A549 (cell line): Measurements from ENCODE around the gene SCN4B. TPM values are rescaled to one million over a fixed set of nuclear protein-coding genes. Genes with fewer than 3 reads are reported as not detected.

ENCODE experiments used
- ATAC-seq, 2 experiments: fragments of 200-7000 bp in 1 of 2; fragments of >200 bp in 1 of 2; cut with Nextera tagmentation in 1 of 2; cut with Tn5 transposase in 1 of 2; 3 replicates each; pipeline versions ENCODE4 v1.8.0 to v1.9.1; 2018 to 2020; ENCODE audit warnings: mild to moderate bottlenecking in 1 of 2, moderate library complexity in 1 of 2
- CTCF ChIA-PET: fragments of 300-600 bp; sonication (Branson Sonifier 250); formaldehyde crosslinking; extraction: SDS; loops from one replicate; lab custom pipeline; 2021; ENCODE audit warnings: antibody characterized with exemption, inconsistent platforms; lab: Yijun Ruan, JAX
- POLR2A ChIA-PET: fragments of 350-600 bp; formaldehyde crosslinking; extraction: SDS; loops from one replicate; lab custom pipeline; 2021; ENCODE audit warnings: antibody characterized with exemption, inconsistent platforms; lab: Yijun Ruan, JAX
- DNase-seq, 2 experiments: peaks; one replicate each; pipeline versions ENCODE4 v3.0.0 to v3.0.0-alpha.2; 2011 to 2016; ENCODE audit warnings: low read depth in 1 of 2, low spot score in 1 of 2
- FAIRE-seq: peaks from 2 replicates; lab custom pipeline; 2011; peaks lifted over from hg19 to GRCh38; lab: Jason Lieb, UNC
- H3K27ac ChIP-seq, 2 experiments: fragments of >200 bp; sonication (Bioruptor Twin); formaldehyde crosslinking; 3 replicates each; pipeline ENCODE4 v1.5.1; 2016 to 2017
- H3K4me1 ChIP-seq: fragments of >200 bp; sonication (Bioruptor Twin); formaldehyde crosslinking; 3 replicates; pipeline ENCODE4 v1.6.1; 2016
- H3K4me2 ChIP-seq: fragments of >200 bp; sonication (Bioruptor Twin); formaldehyde crosslinking; 3 replicates; pipeline ENCODE4 v1.6.1; 2016
- H3K4me3 ChIP-seq: fragments of >200 bp; sonication (Bioruptor Twin); formaldehyde crosslinking; 3 replicates; pipeline ENCODE4 v1.5.1; 2016
- H3K9me3 ChIP-seq: fragments of >200 bp; sonication (Bioruptor Twin); formaldehyde crosslinking; 3 replicates; pipeline ENCODE4 v1.6.1; 2016
- CBX2 ChIP-seq: fragments of 200-600 bp; sonication (generic); IDR thresholded peaks from 2 replicates; pipeline ENCODE4 v1.6.1; 2016; ENCODE audit warnings: low read depth, mild to moderate bottlenecking, borderline replicate concordance
- CHD2 ChIP-seq: fragments of 150-350 bp; IDR thresholded peaks from 2 replicates; pipeline ENCODE4 v1.6.1; 2014; ENCODE audit warnings: low read length; ENCODE audit not compliant: partially characterized antibody
- CTCF ChIP-seq: fragments of >200 bp; sonication (Bioruptor Twin); formaldehyde crosslinking; IDR thresholded peaks from 3 replicates; pipeline ENCODE4 v1.5.1; 2016
- FOSB ChIP-seq: fragments of 250-450 bp; sonication (Bioruptor Pico); IDR thresholded peaks from 2 replicates; pipeline ENCODE4 v1.5.0; 2020; ENCODE audit warnings: mild to moderate bottlenecking, moderate library complexity
- FOSL2 ChIP-seq, 2 experiments: fragments of 450-650 bp in 1 of 2; fragments of >200 bp in 1 of 2; sonication (Bioruptor Twin) in 1 of 2; formaldehyde crosslinking; IDR thresholded peaks; 2 replicates each; pipeline versions ENCODE4 v1.5.0 to v1.6.1; 2016 to 2020; ENCODE audit warnings: mild to moderate bottlenecking in 1 of 2, moderate library complexity in 1 of 2
- HOXA7 ChIP-seq: fragments of 250-450 bp; sonication (Bioruptor Pico); IDR thresholded peaks from 2 replicates; pipeline ENCODE4 v1.5.0; 2020; ENCODE audit warnings: mild to moderate bottlenecking, moderate library complexity
- HOXB5 ChIP-seq: fragments of 250-450 bp; sonication (Bioruptor Pico); IDR thresholded peaks from 2 replicates; pipeline ENCODE4 v1.5.0; 2020; ENCODE audit warnings: mild to moderate bottlenecking, moderate library complexity
- JUN ChIP-seq, 2 experiments: fragments of >200 bp; sonication (Bioruptor Twin); formaldehyde crosslinking; IDR thresholded peaks; 2 replicates in 1 of 2; 3 replicates in 1 of 2; pipeline ENCODE4 v1.6.1; 2016 to 2017
- KDM1A ChIP-seq: fragments of 200-600 bp; sonication (generic); IDR thresholded peaks from 2 replicates; pipeline ENCODE4 v1.6.1; 2016; ENCODE audit warnings: low read depth, mild to moderate bottlenecking
- KDM5A ChIP-seq: fragments of 200-600 bp; sonication (generic); IDR thresholded peaks from 2 replicates; pipeline ENCODE4 v1.6.1; 2016; ENCODE audit warnings: antibody characterized with exemption, mild to moderate bottlenecking
- MAZ ChIP-seq: fragments of 150-350 bp; IDR thresholded peaks from 2 replicates; pipeline ENCODE4 v1.6.1; 2014; ENCODE audit warnings: antibody characterized with exemption, low read depth, low read length, borderline replicate concordance
- RARB ChIP-seq: fragments of 250-450 bp; sonication (Bioruptor Pico); IDR thresholded peaks from 2 replicates; pipeline ENCODE4 v1.8.0; 2021; ENCODE audit warnings: mild to moderate bottlenecking, moderate library complexity
- RCOR1 ChIP-seq: fragments of 150-350 bp; IDR thresholded peaks from 2 replicates; pipeline ENCODE4 v1.6.1; 2014; ENCODE audit warnings: antibody characterized with exemption, low read length, low read depth
- TFCP2L1 ChIP-seq: fragments of 250-450 bp; sonication (Bioruptor Pico); IDR thresholded peaks from 2 replicates; pipeline ENCODE4 v1.5.0; 2021; ENCODE audit warnings: mild to moderate bottlenecking
- TP53 ChIP-seq: fragments of 250-450 bp; sonication (Bioruptor Pico); IDR thresholded peaks from 2 replicates; pipeline ENCODE4 v1.5.0; 2021; ENCODE audit warnings: mild to moderate bottlenecking, moderate library complexity
- ZC3H11A ChIP-seq: fragments of 450-650 bp; IDR thresholded peaks from 2 replicates; pipeline ENCODE4 v1.6.1; 2014; ENCODE audit warnings: antibody characterized with exemption, mild to moderate bottlenecking
- ZFP36 ChIP-seq: fragments of 450-650 bp; IDR thresholded peaks from 2 replicates; pipeline ENCODE4 v1.6.1; 2014; ENCODE audit warnings: borderline replicate concordance; ENCODE audit not compliant: partially characterized antibody
- ZNF302 ChIP-seq: fragments of 250-450 bp; sonication (Bioruptor Pico); IDR thresholded peaks from 2 replicates; pipeline ENCODE4 v1.9.0; 2021; ENCODE audit warnings: inconsistent platforms, mild to moderate bottlenecking, moderate library complexity
- WGBS: methylation state at CpG from one replicate; pipeline ENCODE4 v1.1.6; 2017; ENCODE audit errors: missing lambda C conversion rate; 5-methylcytosine and 5-hydroxymethylcytosine counted together
- polyA plus RNA-seq, 4 experiments: library from polyadenylated mRNA; depleted of rRNA in 3 of 4; stranded (reverse); fragments of >200 nt; fragmentation: RNase III in 1 of 4; extraction: RNeasy Plus Mini Kit Qiagen cat#74134 plus additional on column Dnase treatment in 1 of 4; gene quantifications; 2 replicates in 3 of 4; 3 replicates in 1 of 4; pipeline ENCODE4 v1.2.3, GENCODE V29; 2011 to 2017
- TF ChIP-seq, protein P1 (sequence below): fragments of 250-450 bp; sonication (Bioruptor Pico); IDR thresholded peaks from 2 replicates; pipeline ENCODE4 v1.5.0; 2021; ENCODE audit warnings: mild to moderate bottlenecking, moderate library complexity, borderline replicate concordance
- TF ChIP-seq, protein P2 (sequence below): fragments of >200 bp; sonication (Bioruptor Twin); formaldehyde crosslinking; IDR thresholded peaks from 2 replicates; pipeline ENCODE4 v1.6.1; 2016
- TF ChIP-seq, protein P3 (sequence below): fragments of 250-450 bp; sonication (Bioruptor Pico); IDR thresholded peaks from 2 replicates; pipeline ENCODE4 v1.5.0; 2020; ENCODE audit warnings: low read depth, mild to moderate bottlenecking, moderate library complexity

The SCN4B gene
- polyA plus RNA-seq, 2 of the 4 experiments (the other 2 are of a cell fraction), result 0.12 TPM; not detected in 1

GRCh38 chr11:118088531-118088930, 64.1 kb downstream of the SCN4B start:
- no peak overlapping the region for H3K4me2 ChIP-seq
- H3K9me3 ChIP-seq, result peaks cover 14% of the 10 kb centered on the region
- DNase-seq, result no peak
- H3K27ac ChIP-seq, result no peak overlapping the region
- no peak for ATAC-seq
- WGBS, result 4% methylated on average over 4 of the region's 4 CpGs
- H3K4me3 ChIP-seq, result no peak overlapping the region
- TF ChIP-seq ZC3H11A (no peak), FOSB (no peak), TFCP2L1 (CRISPR knock-in tag) (no peak), HOXA7 (no peak), JUN (IDR thresholded peaks at IDR 0.05) (no peak), CBX2 (no peak), KDM5A (no peak), CTCF (no peak), CHD2 (no peak), RARB (CRISPR knock-in tag) (no peak), RCOR1 (no peak)
- ChIA-PET CTCF (interaction anchor here (1.3 kb wide), 2 partner anchors 9 to 35 kb away, joined by 3 to 5 read pairs; no protein-coding TSS in a partner anchor), POLR2A (no interaction called here)
- no peak for FAIRE-seq
- no peaks in the 10 kb centered on the region for H3K4me1 ChIP-seq

GRCh38 chr11:118087931-118088330, 64.7 kb downstream of the SCN4B start:
- ATAC-seq, result no peak
- WGBS, result 24% methylated on average over 6 of the region's 6 CpGs
- H3K9me3 ChIP-seq, result peaks cover 14% of the 10 kb centered on the region
- no peaks in the 10 kb centered on the region for H3K4me1 ChIP-seq
- H3K4me3 ChIP-seq, result no peak overlapping the region
- CTCF ChIA-PET, result interaction anchor here (1.3 kb wide), 1 partner anchor 35 kb away, joined by 5 read pairs; no protein-coding TSS in a partner anchor
- FAIRE-seq, result no peak
- no peak overlapping the region for H3K4me2 ChIP-seq
- TF ChIP-seq, protein P1, sequence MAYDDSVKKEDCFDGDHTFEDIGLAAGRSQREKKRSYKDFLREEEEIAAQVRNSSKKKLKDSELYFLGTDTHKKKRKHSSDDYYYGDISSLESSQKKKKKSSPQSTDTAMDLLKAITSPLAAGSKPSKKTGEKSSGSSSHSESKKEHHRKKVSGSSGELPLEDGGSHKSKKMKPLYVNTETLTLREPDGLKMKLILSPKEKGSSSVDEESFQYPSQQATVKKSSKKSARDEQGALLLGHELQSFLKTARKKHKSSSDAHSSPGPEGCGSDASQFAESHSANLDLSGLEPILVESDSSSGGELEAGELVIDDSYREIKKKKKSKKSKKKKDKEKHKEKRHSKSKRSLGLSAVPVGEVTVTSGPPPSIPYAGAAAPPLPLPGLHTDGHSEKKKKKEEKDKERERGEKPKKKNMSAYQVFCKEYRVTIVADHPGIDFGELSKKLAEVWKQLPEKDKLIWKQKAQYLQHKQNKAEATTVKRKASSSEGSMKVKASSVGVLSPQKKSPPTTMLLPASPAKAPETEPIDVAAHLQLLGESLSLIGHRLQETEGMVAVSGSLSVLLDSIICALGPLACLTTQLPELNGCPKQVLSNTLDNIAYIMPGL (CRISPR knock-in tag), result no peak
- no peak for TF ChIP-seq MAZ
- TF ChIP-seq KDM1A, result no peak
- no peak for DNase-seq
- POLR2A ChIA-PET, result no interaction called here
- no peak overlapping the region for H3K27ac ChIP-seq

DNA sequence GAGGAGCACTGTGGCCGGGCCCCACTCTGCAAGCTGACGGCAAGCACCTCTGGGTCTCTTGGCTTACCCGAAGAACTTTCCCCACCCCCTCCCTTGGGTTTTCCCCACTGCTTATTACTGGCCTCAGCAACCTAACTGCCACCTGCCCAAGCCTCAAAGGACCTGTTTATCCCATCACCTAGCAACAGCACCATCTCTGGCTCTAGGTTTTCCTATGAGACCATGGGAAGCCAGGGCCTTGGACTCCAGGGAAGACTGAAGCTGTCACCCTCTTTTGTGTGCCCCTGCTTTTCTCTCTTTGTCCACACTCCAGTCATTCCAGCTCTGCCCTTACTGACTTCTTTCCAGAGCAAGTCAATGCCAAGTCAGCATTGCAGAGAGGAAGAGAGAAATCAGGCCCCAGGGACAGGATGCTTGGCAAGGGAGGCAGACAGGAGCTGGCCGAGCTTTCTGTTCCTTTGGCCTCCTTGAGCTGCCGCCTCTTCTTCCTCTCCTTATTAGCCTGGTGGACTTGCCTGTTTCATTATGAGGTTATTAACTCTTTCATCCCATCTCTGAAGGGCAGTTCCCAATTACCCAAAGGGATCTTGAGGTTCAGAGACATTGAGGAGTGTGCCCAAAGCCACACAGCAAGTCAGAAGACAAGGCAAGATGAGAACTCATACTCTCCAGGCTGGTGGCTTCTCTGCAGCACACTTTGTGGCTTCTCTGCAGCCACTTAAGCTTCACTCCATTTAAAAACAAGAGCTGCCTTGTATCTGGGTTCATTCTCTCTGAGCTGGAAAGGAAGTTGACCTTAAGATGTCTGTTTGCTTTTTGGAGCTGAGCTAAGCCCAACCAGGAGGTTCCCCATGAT, 65.5 kb downstream of the SCN4B start, which contains the start of gene SMIM35:
SMIM35 (minus strand) TSS at position 51 of the 856 bp plus-strand sequence. CDS start 206 bp downstream, outside the sequence.
- FAIRE-seq (no peak), ATAC-seq (no peak), DNase-seq (no peak)
- Histone ChIP-seq H3K9me3 (peaks cover 14% of the 10 kb centered on the region; the same call in 2 of the 3 replicates), H3K4me1 (no peaks in the 10 kb centered on the region), H3K4me3 (no peak within 1 kb of the TSS), H3K27ac (no peak within 1 kb of the TSS), H3K4me2 (no peak within 1 kb of the TSS)
- TF ChIP-seq KDM5A (no peak), ZC3H11A (no peak), FOSL2 (IDR thresholded peaks at IDR 0.05) (no peak), FOSL2 (CRISPR knock-in tag; IDR thresholded peaks at IDR 0.05) (no peak), TFCP2L1 (CRISPR knock-in tag) (no peak), HOXB5 (CRISPR knock-in tag) (no peak), ZNF302 (no peak), TP53 (CRISPR knock-in tag) (no peak), ZFP36 (no peak), CBX2 (no peak)
- TF ChIP-seq, protein P2, sequence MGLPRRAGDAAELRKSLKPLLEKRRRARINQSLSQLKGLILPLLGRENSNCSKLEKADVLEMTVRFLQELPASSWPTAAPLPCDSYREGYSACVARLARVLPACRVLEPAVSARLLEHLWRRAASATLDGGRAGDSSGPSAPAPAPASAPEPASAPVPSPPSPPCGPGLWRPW, result no peak
- TF ChIP-seq, protein P3, sequence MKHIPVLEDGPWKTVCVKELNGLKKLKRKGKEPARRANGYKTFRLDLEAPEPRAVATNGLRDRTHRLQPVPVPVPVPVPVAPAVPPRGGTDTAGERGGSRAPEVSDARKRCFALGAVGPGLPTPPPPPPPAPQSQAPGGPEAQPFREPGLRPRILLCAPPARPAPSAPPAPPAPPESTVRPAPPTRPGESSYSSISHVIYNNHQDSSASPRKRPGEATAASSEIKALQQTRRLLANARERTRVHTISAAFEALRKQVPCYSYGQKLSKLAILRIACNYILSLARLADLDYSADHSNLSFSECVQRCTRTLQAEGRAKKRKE, result no peak
- CTCF ChIA-PET, result interaction anchor here (1.3 to 1.4 kb wide), 2 partner anchors 34 to 57 kb away, joined by 4 to 5 read pairs; no protein-coding TSS in a partner anchor
- 57% methylated on average over 3 of the region's 5 CpGs for WGBS
- POLR2A ChIA-PET, result no interaction called here
